Right lobe of liver (tissue), 4 donors: ENCODE results near the gene SEPTIN10.

ENCODE experiments used
- CTCF ChIP-seq, 4 donors: fragments of 200-600 bp in 3 of 4; fragments of 450-650 bp in 1 of 4; IDR thresholded peaks; one replicate each; pipeline versions ENCODE4 v1.5.1 to v1.8.0; 2016 to 2022; ENCODE audit warnings: antibody characterized with exemption in 4 of 4, mild to moderate bottlenecking in 2 of 4
- POLR2A ChIP-seq: fragments of 450-650 bp; IDR thresholded peaks from one replicate; pipeline ENCODE4 v1.6.1; 2017; ENCODE audit warnings: antibody characterized with exemption, mild to moderate bottlenecking
- donor health status: DM: no; HTN: no; CAD: no.
- donor health status: DM: no; HTN: no; CAD: no.
- donor health status: DM: no; HTN: yes; CAD: no.

GRCh38 chr2:109645412-109646184 is 31.8 kb upstream of the SEPTIN10 start:
- TF ChIP-seq CTCF (IDR thresholded peaks at IDR 0.05): no peak
- TF ChIP-seq POLR2A: no peak
